ENCODE measurements around the gene ZNF777. TPM values are rescaled to one million over a fixed set of nuclear protein-coding genes. Genes with fewer than 3 reads are reported as not detected.

ZNF777 gene
- total and polyA plus RNA-seq, 2 of the 4 experiments (the other 2 are of a cell fraction), result 3.2 to 6.5 TPM

DNA sequence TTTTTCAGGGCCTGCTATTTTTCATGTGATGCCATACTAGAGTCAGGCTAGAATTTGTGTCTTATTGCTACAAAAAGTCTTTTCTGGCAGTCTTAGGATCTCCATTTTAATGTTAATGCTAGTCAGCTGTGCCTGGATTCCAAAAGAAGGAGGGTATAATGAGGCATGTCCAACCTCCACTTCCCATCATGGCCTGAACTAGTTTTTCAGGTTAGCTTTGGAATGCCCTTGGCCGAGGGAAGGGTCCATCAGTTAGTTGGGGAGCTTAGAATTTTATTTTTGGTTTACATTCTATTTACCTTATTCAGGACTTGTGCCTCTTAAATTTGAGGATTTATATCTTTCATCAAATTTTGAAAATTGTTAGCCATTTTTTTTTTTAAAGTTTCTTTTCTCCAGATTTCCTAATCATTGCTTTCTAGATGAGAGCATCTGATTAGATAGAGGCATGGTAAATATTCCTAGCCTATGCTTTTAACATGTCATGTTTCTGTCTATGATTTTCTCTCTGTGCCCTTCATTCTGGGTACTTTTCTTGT lies 6.5 kb upstream of the ZNF777 start:
- H3K18ac ChIP-seq (ENCODE audit: low read depth, low read length), result no peak overlapping the region
- POLR2A ChIA-PET (ENCODE audit: unreplicated experiment), result no interaction called here
- intact Hi-C loops (cut with micrococcal nuclease), result loop anchor here (10.0 kb wide), 1 partner anchor 157 kb away; no protein-coding TSS in a partner anchor
- no peak overlapping the region for H2AK9ac ChIP-seq (replicated peaks; ENCODE audit: low read depth, low read length, poor library complexity)
- H4K8ac ChIP-seq (ENCODE audit: low read depth in 2 of 2, low read length in 2 of 2), result no peak overlapping the region
- H4K5ac ChIP-seq (ENCODE audit: low read depth, low read length), result no peak overlapping the region
- no peaks in the 10 kb centered on the region for H3K79me1 ChIP-seq (ENCODE audit: low read depth in 1 of 2, low read length in 2 of 2)
- no peak overlapping the region for H2BK120ac ChIP-seq (ENCODE audit: low read depth, low read length)
- CTCF ChIA-PET, result interaction anchor here (1.3 kb wide), 1 partner anchor 13 kb away, joined by 3 read pairs; no protein-coding TSS in a partner anchor
- TF ChIP-seq CEBPB (IDR thresholded peaks at IDR 0.05; ENCODE audit: low read depth, low read length) (no peak), NFE2L2 (IDR thresholded peaks at IDR 0.05; ENCODE audit: low read depth, low read length) (no peak), FOS (IDR thresholded peaks at IDR 0.05; ENCODE audit: low read depth, low read length) (no peak), MAZ (IDR thresholded peaks at IDR 0.05; ENCODE audit: borderline replicate concordance, low read depth, low read length) (no peak), POLR2A (IDR thresholded peaks at IDR 0.05; ENCODE audit: low read depth, low read length) (no peak), BHLHE40 (IDR thresholded peaks at IDR 0.05; ENCODE audit: low read depth, low read length) (no peak)
- TF ChIP-seq, protein P1, sequence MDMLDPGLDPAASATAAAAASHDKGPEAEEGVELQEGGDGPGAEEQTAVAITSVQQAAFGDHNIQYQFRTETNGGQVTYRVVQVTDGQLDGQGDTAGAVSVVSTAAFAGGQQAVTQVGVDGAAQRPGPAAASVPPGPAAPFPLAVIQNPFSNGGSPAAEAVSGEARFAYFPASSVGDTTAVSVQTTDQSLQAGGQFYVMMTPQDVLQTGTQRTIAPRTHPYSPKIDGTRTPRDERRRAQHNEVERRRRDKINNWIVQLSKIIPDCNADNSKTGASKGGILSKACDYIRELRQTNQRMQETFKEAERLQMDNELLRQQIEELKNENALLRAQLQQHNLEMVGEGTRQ (IDR thresholded peaks at IDR 0.05; ENCODE audit: low read depth, low read length), result no peak
- TF ChIP-seq, protein P2, sequence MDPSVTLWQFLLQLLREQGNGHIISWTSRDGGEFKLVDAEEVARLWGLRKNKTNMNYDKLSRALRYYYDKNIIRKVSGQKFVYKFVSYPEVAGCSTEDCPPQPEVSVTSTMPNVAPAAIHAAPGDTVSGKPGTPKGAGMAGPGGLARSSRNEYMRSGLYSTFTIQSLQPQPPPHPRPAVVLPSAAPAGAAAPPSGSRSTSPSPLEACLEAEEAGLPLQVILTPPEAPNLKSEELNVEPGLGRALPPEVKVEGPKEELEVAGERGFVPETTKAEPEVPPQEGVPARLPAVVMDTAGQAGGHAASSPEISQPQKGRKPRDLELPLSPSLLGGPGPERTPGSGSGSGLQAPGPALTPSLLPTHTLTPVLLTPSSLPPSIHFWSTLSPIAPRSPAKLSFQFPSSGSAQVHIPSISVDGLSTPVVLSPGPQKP (IDR thresholded peaks at IDR 0.05; ENCODE audit: borderline replicate concordance, low read depth, low read length), result no peak
- TF ChIP-seq, protein P3, sequence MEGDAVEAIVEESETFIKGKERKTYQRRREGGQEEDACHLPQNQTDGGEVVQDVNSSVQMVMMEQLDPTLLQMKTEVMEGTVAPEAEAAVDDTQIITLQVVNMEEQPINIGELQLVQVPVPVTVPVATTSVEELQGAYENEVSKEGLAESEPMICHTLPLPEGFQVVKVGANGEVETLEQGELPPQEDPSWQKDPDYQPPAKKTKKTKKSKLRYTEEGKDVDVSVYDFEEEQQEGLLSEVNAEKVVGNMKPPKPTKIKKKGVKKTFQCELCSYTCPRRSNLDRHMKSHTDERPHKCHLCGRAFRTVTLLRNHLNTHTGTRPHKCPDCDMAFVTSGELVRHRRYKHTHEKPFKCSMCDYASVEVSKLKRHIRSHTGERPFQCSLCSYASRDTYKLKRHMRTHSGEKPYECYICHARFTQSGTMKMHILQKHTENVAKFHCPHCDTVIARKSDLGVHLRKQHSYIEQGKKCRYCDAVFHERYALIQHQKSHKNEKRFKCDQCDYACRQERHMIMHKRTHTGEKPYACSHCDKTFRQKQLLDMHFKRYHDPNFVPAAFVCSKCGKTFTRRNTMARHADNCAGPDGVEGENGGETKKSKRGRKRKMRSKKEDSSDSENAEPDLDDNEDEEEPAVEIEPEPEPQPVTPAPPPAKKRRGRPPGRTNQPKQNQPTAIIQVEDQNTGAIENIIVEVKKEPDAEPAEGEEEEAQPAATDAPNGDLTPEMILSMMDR (conservative IDR thresholded peaks at IDR 0.05; ENCODE audit: low read depth, low read length), result no peak
- peaks cover 2% of the 10 kb centered on the region; the same call in 1 of the 2 replicates for H3K9me3 ChIP-seq (ENCODE audit: control insufficient read depth, insufficient read depth, low read length)
- DNase-seq (no peak), ATAC-seq (ENCODE audit: low read depth) (no peak)
- no peaks in the 10 kb centered on the region for H3K4me1 ChIP-seq (ENCODE audit: control insufficient read depth, insufficient read depth, low read length)
- H2AK5ac ChIP-seq (ENCODE audit: low read depth, low read length), result no peak overlapping the region
- BruUV-seq (replicated peaks), result no TSS peak
- no peak overlapping the region for H2BK20ac ChIP-seq (ENCODE audit: low read depth, low read length)
- H4K20me1 ChIP-seq (ENCODE audit: insufficient read depth, low read length), result no peaks in the 10 kb centered on the region
- no peak overlapping the region for H2BK15ac ChIP-seq (ENCODE audit: low read depth, low read length)
- no peak overlapping the region for H3K4me2 ChIP-seq (ENCODE audit: low read depth, low read length)
- no peaks in the 10 kb centered on the region for H3K27me3 ChIP-seq (ENCODE audit: control insufficient read depth, insufficient read depth, low read length)
- H2AFZ ChIP-seq (replicated peaks; ENCODE audit: low read length, poor library complexity), result no peak overlapping the region
- WGBS, 2 experiments (ENCODE audit: extremely low coverage in 2 of 2, insufficient read length in 1 of 2), result no CpG with 5 or more reads among the region's 1 CpG
- H2BK5ac ChIP-seq (ENCODE audit: low read depth, low read length, poor library complexity, severe bottlenecking), result no peak overlapping the region
- no peak overlapping the region for H3K14ac ChIP-seq (replicated peaks; ENCODE audit: low read depth, low read length)
- no peak overlapping the region for H3K4me3 ChIP-seq (ENCODE audit: insufficient read depth, low read depth, low read length)
- in situ Hi-C loops (cut with MboI; ENCODE audit: low sequenced_read_pairs), result no loop called here
- no peak overlapping the region for H4K91ac ChIP-seq (ENCODE audit: insufficient read depth, low read depth, low read length)
- H3K36me3 ChIP-seq (ENCODE audit: control insufficient read depth, insufficient read depth, low read length), result peaks cover 8% of the 10 kb centered on the region; the same call in 1 of the 2 replicates
- H3K23ac ChIP-seq (ENCODE audit: low read depth, low read length), result no peak overlapping the region
- H3K4ac ChIP-seq (ENCODE audit: low read depth, low read length), result no peak overlapping the region
- H3K9me1 ChIP-seq (ENCODE audit: insufficient read depth, low read length), result no peaks in the 10 kb centered on the region; the same call in 1 of the 2 replicates
- H3K9ac ChIP-seq (ENCODE audit: low read depth, low read length), result no peak overlapping the region
- H3K27ac ChIP-seq (ENCODE audit: insufficient read depth, low read length), result no peak overlapping the region
- dilution Hi-C loops (cut with HindIII; ENCODE audit: low sequenced_read_pairs, unreplicated experiment), result no loop called here
- H3K56ac ChIP-seq (ENCODE audit: extremely low read depth, insufficient read depth, low read length), result no peak overlapping the region

Data from IMR-90 (cell line).